GM13976 (cell line): ENCODE data around the gene SOCS3.
A peak's percentile ranks its signal among the peaks of the same experiment; 100 is the strongest.

Experiments
- DNase-seq: peaks from one replicate; pipeline ENCODE4 v3.0.0; 2012; ENCODE audit warnings: low spot score
- in situ Hi-C: fragments of 300-500 bp; cut with MboI; formaldehyde crosslinking; loops from one replicate; pipeline ENCODE4 v1.12.0; 2022; ENCODE audit warnings: low sequenced_read_pairs, mixed read lengths, inconsistent platforms; ENCODE audit not compliant: unreplicated experiment
- TF ChIP-seq, protein P1 (sequence below): IDR thresholded peaks from 2 replicates; pipeline ENCODE4 v1.5.1; 2012; ENCODE audit warnings: borderline replicate concordance, mild to moderate bottlenecking; ENCODE audit not compliant: insufficient read depth; ENCODE audit errors: extremely low read depth, missing control alignments, control extremely low read depth

SOCS3 gene

DNA sequence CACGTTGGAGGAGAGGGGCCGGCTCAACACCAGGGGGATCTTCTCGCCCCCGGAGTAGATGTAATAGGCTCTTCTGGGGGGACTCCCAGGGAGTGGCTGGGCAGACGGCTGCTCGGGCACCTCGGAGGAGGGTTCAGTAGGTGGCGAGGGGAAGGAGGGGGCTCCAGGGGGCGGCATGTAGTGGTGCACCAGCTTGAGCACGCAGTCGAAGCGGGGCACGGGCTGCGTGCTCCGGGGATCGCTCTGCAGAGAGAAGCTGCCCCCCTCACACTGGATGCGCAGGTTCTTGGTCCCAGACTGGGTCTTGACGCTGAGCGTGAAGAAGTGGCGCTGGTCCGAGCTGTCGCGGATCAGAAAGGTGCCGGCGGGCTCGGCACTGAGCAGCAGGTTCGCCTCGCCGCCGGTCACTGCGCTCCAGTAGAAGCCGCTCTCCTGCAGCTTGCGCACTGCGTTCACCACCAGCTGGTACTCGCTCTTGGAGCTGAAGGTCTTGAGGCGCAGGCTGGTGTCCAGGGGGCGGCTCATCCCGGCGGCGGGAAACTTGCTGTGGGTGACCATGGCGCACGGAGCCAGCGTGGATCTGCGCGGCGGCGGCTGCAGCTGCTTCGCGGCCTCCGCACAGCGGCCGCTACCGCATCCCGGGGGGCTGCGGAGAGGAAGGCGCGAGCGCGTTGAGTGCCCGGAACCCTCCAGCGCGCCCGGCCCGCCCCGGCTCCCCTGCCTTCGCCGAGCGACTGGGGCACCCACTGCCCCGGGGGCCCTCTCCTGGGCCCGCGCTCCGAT is 1.1 kb downstream of the SOCS3 start:
- TF ChIP-seq, protein P1, sequence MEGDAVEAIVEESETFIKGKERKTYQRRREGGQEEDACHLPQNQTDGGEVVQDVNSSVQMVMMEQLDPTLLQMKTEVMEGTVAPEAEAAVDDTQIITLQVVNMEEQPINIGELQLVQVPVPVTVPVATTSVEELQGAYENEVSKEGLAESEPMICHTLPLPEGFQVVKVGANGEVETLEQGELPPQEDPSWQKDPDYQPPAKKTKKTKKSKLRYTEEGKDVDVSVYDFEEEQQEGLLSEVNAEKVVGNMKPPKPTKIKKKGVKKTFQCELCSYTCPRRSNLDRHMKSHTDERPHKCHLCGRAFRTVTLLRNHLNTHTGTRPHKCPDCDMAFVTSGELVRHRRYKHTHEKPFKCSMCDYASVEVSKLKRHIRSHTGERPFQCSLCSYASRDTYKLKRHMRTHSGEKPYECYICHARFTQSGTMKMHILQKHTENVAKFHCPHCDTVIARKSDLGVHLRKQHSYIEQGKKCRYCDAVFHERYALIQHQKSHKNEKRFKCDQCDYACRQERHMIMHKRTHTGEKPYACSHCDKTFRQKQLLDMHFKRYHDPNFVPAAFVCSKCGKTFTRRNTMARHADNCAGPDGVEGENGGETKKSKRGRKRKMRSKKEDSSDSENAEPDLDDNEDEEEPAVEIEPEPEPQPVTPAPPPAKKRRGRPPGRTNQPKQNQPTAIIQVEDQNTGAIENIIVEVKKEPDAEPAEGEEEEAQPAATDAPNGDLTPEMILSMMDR: no peak
- DNase-seq: no peak
- in situ Hi-C loops: no loop called here

DNA sequence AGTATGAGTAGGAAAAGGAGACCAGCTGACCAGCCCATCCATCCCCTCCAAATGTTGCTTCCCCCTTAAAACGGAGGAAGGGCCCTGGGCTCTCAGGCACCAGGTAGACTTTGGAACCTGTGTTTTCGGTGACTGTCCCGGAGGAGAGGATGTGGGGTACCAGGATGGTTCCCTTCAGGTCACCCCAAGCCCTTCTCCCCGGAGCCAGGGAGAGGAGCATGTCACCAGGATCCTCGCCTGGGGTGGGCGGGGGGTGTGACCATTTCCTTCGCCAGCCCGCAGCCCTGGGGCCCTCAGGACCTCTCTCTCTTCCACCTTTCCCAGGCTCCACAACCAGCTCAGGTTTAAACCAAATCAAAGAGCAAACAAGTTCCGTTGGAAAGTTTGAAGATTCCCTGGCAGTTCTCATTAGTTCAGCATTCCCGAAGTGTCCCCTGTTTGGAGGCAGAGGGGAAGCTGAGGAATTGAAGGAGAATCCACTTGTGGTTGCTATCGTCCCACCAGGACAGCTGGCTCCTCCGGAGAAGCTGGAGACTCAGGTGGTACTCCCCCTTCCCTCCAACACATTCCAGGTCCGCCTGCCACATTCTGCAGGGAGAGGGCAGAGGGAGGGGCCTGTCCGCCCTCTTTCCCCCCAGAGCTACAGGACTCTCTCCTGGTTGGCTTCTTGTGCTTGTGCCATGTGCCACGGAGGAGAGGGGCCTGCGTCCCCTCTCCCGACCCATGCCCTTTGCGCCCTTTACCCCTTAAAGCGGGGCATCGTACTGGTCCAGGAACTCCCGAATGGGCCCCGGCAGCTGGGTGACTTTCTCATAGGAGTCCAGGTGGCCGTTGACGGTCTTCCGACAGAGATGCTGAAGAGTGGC is 2.0 kb downstream of the SOCS3 start:
- no peak for DNase-seq
- TF ChIP-seq, protein P1: no peak
- in situ Hi-C loops: no loop called here

DNA sequence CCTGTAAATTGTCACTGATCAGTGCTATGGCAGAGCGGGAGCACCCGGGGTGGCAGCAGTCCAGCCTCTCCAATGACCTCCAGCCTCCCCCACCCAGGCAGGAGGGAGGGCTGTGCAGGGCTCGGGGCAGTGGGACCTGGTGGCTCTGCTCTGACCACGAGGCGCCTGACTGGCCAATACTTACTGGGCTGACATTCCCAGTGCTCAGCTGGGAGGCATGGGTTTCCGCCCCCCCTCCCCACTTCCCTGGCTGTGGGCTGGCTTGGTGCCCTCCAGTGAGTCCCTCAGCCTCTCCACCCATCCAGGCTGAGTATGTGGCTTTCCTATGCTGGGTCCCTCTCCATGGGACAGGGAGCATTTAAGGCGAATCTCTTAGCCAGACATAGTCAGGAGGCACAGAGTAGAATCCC is 2.7 kb downstream of the SOCS3 start:
- TF ChIP-seq, protein P1: no peak
- in situ Hi-C loops: no loop called here
- no peak for DNase-seq

DNA sequence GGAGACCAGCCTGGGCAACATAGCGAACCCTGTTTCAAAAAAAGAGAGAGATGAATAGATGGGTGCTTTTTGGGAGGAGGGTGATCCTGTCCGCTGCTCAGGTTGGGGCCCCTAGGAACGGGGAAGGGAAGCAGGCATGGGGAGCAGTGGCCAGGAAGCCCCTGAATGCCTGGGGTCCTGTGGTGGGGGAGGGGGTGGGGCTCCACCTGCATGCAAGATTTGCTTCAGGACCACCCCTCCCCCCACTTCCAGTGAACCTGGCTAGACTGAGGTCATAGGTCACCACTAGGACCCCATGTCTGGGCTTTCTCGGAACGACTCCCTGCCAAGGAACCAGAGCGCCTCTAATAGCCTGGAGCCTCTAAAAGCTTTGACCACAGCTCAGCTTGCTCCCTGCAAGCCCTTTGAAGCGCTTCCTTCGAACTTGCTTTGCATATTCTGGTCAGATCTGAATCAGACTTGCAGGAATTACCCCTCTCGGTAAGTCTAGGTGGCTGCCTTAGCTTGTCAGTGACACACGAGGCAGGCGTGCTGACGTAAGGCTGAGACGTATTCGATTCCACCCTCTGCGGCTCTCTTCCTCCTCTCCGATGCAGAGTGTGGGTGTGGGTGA is 3.7 kb downstream of the SOCS3 start:
- TF ChIP-seq, protein P1: no peak
- in situ Hi-C loops: no loop called here
- DNase-seq: peak; percentile 93

DNA sequence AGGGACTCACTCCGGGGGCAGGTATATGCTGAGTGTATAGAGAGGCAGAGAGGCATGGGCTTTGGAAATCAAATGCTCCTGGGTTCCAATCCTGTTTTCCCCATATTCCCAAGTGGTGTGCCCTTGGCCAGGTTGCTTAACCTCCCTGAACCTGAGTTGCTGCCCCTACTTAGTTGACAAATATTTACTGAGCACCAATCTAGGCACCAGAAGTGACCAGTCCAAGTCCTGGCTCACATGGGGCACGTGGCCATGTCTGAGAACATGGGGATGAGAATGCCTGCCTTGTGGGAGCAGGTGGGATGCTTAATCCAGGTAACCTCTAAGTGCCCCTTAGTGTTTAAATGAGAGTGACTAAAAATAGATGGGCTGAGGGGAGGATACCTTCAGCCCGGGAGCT is 4.2 kb downstream of the SOCS3 start:
- in situ Hi-C loops: no loop called here
- TF ChIP-seq, protein P1: no peak
- no peak for DNase-seq

DNA sequence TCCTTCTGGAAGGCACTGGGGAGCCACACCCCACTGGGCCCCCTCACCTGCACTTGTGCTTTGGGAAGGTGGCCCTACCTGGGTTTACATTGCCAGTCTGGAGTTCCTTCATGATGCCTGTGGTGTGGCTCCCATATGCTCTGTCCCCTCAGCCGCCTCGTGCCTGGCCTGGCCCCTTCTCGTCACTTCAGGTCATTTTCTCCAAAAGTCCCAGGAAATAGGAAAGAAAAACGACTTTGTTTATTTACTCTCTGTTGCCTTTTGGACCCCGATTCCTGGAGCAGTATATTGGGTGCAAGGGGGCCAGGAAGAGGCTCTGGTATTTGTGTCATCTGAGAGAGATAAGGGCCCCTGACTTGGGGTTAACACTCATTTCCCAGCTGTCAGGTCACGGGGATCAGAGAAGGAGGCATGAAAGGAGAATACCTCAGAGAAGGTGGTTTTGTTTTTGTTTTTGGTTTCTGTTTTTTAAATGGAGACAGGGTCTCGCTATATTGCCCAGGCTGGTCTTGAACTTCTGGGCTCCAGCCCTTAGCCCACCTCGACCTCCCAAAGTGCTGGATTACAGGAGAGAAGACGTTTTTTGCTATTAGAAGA is 4.7 kb downstream of the SOCS3 start:
- no peak for DNase-seq
- in situ Hi-C loops: no loop called here
- TF ChIP-seq, protein P1: no peak
